Islet precursor cell (in vitro differentiated cells): ENCODE measurements around the gene ARGFX.
"Not testable (repeated sequence)": the region's sequence is repeated elsewhere in the genome, so short reads cannot be mapped to it uniquely, and the experiment has no call there.

ENCODE experiments used
- DNase-seq: peaks from one replicate; pipeline ENCODE4 v3.0.0-alpha.2; 2018

ARGFX gene

GRCh38 chr3:121567649-121568048, at the start of gene ARGFX:
Gene ARGFX (plus strand): TSS chr3:121567949. CDS start chr3:121570714, 2,765 bp downstream.
- no peak for DNase-seq

GRCh38 chr3:121517953-121518655, 49.6 kb upstream of the ARGFX start:
- DNase-seq, result no peak

GRCh38 chr3:121520510-121520909, 47.2 kb upstream of the ARGFX start:
- DNase-seq, result no peak

DNA sequence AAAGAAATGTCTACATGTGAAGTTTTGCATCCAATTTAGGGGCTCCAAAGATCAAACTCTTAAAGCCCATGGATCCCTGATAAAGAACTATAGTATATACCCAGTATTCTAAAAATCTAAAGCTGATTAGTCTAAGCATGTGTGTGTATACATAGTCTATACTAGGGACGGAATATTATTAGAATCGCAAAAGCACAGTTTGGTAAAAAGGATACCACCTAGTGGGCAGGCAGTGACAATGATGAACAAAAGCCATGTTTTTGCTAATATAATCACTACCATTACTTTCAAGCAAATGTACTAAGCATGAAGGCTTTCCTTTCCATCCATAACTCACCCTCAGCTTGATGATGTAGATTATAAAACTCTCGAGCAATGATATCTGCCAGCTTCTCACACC, 38.4 kb upstream of the ARGFX start:
- DNase-seq, result no peak

GRCh38 chr3:121531269-121531668, 36.5 kb upstream of the ARGFX start:
- DNase-seq, result no peak

GRCh38 chr3:121542924-121543323, 24.8 kb upstream of the ARGFX start:
- no peak for DNase-seq

- peak; percentile 55 for DNase-seq
These were observed 22.6 kb upstream of the ARGFX start for GRCh38 chr3:121545049-121545573.

GRCh38 chr3:121545574-121546455, 21.9 kb upstream of the ARGFX start, which contains the start of gene POLQ:
Gene POLQ (minus strand): TSS chr3:121545988. CDS start chr3:121545877, 111 bp downstream.
- peak; percentile 93 for DNase-seq

- no peak for DNase-seq
These were observed 15.4 kb upstream of the ARGFX start for GRCh38 chr3:121552379-121552778.

DNA sequence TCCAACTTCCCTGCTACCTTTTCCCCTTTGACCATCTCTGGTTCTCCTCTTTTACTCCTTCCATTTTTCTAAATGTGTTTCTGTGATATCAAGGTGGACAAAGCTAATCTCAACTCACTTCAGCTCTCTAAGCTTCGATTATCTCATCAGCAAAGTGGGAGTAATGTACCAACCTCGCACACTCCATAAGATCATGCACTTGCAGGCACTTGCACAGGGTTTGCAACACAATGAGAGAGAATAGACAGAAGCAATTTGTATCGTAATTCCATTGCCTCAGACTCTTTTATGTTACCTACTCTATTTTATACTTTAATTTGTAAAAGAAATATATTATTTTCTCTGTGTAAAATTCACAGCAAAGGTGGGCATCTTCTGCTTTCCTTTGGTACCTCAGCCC, 15.0 kb upstream of the ARGFX start:
- DNase-seq, result no peak

GRCh38 chr3:121557426-121557934, 10.3 kb upstream of the ARGFX start:
- no peak for DNase-seq

DNA sequence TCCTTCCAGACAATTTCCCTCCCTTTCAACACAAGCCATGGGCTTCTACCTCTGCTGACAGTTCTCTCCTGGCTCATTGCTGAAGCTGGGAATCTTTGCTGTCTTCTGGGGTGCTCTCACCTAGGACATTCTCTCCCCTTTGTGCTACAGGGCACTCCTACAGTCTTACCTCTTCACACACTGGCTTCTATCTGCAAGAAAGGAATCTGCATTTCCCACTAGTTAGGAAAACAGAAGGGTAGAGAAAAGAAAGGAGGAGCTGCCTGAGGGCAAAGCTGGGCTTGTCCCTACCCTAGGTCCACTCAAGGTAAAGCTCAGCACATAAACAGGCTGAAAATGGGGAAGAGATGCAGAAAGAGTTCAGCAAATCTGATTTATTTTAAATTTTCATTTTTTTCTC, 5.6 kb upstream of the ARGFX start:
- DNase-seq, result no peak

- DNase-seq, result no peak
These were observed 976 bp upstream of the ARGFX start for GRCh38 chr3:121566773-121567172.

GRCh38 chr3:121574449-121574848, 6.7 kb downstream of the ARGFX start:
- peak; percentile 62 for DNase-seq

GRCh38 chr3:121581691-121582090, 13.9 kb downstream of the ARGFX start:
- no peak for DNase-seq

GRCh38 chr3:121584418-121584817, 16.7 kb downstream of the ARGFX start:
- DNase-seq, result no peak

- peak; percentile 68 for DNase-seq
These were observed 25.3 kb downstream of the ARGFX start, which contains the start of gene FBXO40 for GRCh38 chr3:121592856-121593702. Gene FBXO40 (plus strand): TSS chr3:121593379. CDS start chr3:121620576, 27,197 bp downstream.

DNA sequence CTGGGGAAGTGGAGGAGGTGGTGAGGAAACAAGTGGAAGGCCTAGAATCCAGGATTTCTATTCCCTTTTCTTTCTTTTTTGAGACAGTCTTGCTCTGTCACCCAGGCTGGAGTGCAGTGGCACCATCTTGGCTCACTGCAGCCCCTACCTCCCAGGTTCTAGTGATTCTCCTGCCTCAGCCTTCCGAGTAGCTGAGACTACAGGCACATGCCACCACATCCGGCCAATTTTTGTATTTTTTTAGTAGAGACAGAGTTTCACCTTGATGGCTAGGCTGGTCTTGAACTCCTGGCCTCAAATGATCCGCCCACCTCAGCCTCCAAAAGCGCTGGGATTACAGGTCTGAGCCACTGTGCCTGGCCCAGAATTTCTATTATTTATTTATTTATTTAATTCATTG, 26.1 kb downstream of the ARGFX start:
- peak; percentile 12 for DNase-seq

- no peak for DNase-seq
These were observed 27.1 kb downstream of the ARGFX start for GRCh38 chr3:121594850-121595249.

DNA sequence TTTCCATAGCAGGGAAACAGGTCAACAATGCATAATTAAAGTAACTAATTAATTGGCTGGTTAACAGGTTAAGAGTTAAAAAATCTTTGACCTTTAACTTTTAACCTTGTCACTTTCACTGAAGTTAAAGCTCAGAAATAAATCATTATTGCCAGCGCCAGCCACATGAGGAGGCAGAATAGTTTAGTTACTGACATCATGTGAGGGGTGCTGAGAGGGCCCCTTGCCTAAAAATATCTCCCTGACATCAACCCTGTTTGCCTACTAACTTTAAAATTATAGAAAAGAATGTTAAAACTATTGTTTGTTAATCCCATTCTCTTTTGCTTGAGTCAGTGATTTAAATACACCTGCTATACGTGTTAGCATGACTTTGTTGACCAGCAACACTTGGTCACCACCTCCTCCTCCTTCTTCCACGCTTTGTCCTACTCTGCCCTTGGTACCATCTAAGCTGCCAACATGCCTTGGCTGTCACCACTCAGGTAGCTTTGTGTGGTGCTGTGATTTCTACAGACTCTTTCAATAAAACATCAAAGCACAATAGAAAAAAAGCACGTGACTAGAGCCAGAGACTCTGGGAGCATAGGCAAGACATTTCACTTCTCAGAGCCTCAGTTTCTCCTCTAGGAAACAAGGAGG, 28.1 kb downstream of the ARGFX start:
- DNase-seq, result no peak

DNA sequence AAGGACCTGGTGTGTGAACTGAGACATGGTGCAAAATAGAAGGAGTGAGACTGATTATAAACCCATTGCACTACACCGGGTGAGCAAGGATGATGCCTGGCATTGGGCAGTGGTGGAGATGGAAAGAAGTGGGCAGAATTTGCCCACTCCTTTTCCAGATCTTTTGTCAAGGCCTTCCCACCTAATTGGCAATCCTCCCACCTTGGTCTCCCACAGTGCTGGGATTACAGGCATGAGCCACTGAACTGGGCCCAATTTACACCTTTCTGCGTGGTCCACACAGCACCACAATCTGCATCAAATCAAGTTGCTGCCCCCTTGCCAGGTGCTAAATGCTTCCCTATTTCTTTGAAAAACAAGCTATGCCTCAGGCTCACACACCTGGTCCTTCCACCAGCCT, 30.8 kb downstream of the ARGFX start:
- no peak for DNase-seq

- DNase-seq, result not testable (repeated sequence)
These were observed 32.2 kb downstream of the ARGFX start for GRCh38 chr3:121599900-121600299.
